Measurements from ENCODE around the gene RTKN2.

RTKN2 gene

DNA sequence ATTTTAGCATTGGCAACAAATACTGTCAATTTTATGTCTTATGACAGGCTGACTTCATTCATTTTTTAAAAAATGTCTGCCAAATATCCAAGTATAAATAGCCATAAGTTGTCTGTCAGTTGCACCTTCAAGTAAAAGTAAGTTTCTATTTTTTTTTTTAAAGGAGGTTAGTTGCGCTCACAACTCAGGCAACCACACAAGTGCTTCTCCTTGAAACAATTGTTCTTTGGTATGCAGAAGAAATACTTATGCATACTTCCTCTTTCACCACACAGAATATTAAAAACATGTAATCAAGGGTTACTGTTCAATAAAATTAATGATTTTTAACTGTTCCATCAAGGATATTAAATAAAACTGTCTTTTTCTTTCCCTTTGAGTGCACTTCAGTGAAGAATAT, 97.9 kb downstream of the RTKN2 start:
- DNase-seq: no peak

DNA sequence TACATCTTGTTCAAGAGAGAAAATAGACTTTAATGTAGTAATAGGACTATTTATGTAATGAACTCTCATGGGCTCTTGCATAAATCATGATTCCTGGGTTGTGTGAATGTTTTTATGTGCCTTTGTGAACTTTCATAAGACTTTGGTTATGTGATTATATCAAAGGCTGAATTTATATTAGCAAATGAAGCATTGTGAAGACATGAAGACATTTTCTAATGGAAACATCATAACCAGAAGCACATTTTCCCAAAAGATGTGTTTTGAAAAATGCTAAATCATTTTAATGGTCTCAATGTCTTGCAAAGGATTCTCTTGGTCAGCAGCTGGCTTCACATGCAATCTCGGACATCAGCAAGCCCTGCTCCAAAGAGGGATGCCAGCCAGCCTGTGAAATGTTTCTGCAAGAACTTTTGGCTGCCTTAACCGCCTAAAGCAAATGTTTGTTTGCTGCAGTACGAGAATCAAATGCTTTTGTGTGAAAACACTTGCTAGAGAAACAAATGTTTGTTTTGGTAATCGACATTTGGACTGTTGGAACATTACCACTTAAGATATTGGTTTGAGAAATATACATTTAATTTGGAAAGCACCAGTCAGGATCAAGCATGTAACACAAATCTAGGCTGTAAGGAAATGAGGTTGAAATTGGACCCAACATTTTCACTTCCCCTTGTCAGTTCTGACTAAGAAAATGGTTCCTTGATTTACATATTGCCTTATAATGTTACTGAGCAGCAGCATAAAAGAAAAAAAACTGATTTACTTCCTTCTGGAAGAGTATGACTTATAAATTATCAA, 102.1 kb downstream of the RTKN2 start:
- no peak for DNase-seq

DNA sequence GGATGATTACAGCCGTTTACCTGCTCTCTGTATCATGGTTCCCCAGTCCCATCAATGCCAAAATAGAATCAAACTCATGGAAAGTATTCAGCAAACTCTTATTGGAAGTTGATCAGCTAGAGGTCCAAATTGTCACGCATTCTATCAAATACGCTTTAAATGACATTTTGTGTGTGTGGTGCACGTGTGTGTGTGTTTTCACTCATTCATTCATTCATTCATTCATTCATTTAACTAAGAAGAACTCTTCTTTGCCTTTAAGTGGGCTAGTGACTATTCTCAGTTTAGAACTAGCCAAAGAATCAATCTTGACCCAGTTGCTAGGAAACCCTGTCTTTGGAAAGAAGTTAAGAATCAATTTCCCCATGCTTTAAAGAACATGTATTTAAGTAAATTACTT, 102.8 kb downstream of the RTKN2 start:
- DNase-seq: no peak

DNA sequence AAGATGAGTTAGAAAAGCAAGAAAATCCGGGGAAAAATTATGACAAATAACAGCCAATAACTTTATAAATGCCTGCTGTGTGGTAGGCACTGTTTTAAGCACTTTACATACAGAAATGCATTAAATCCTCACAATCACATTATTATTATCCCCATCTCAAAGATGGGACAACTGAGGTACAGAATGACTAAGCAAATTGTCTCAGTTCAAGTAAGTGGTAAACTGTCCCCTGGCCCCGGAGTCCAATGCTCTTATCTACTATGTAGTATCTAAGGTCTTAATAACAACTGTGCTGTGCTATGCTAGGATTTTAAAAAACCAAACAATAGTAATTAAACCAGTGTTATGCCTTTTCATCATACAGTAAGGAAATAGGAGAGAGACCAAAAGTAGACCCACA, 105.6 kb downstream of the RTKN2 start:
- no peak for DNase-seq

DNA sequence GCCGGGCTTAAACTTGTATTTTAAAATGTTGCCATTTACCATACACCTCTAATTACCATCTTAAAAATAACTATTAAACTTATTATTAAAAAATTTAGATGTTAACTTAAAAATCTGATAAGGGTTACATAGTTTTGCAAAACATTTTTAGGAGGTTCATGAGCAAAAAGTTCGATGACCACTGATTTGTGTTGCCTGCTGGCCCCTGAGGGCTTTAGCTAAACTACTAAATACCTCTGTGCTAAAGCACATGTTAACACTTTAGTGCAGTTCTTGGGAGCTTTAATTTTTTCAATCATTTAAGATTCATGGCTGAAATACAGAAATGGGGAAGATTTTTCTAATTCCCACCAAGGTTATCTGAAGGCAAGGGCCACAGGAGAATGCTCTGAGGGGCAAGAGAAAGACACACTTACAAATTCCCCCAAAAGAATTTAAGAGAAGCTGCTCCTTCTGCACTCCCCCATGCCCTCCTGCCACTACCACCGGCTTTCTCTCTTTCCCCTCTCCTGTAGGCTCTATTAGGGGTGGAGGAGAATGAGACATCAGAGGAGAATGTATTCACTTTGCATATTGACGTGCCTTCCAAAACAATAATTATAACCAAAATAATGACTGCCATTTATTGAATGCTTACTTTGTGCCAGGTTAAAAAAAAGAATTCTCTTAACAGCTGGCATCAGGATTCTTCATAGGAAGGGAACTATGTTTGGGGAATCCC, 106.2 kb downstream of the RTKN2 start:
- DNase-seq: no peak

DNA sequence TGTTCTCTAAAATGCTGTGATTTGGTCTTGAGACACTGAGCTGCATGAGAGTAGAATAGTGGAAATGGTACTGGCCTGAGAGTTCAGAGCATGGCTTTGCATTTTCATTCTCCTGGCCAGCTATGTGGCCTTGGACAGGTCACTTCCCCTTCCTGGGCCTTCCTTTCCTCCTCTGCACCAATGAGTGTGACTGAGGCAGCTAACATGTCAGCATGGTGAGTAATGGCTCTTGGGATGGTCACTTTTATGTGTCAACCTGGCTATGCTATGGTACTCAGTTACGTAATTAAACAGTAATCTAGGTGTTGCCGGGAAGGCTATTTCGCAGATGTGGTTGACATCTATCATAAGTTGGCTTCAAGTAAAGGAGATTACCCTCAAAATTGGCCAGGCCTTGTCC, 109.3 kb downstream of the RTKN2 start:
- no peak for DNase-seq

DNA sequence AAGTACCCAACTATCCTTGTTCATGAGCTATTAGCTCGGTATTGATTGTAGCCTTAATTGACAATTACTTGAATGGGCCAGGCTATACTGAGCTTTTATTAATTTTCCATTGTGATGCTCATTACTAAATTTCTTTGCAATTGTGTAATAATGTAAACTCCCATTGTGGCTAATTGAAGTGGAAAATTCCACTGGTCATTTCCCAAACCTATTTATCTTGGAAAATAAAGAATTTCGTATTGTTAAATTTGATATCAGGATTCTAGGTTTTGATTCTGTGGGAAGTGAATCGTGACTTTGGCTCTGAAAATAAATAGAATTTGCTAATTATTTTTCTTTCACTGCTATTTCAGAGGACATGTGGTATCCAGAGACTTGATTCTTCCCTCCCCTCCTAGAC, 111.0 kb downstream of the RTKN2 start:
- DNase-seq: no peak

DNA sequence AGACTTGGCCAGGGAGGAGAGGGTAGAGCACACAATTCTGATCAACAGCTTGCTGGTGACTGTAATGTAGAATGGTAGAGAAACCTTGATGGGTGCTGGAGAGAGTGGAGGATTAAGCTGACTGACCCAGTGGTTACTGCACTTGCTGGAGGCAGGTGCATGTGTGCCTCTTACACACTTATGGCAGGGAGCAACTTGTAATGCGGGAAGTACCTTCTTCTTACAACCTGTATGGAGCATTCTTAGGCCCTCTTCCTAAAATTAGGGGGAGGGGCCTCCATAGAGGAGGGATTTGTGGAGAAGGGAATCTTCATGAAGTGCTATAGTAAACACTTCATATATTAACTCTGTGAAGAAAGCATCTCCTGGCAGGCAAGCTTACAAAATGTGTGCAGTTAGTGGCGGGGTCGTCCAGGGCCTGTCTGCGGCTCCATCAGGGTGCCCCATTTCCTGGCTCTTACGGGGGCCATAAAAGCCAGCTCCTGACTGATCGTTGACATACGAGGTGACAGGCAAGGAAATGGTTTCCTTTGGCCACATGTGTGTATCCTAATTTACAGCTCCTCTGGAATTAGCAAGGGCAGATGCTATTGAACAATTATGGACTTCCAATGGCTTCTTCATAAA, 113.5 kb downstream of the RTKN2 start:
- DNase-seq: no peak

DNA sequence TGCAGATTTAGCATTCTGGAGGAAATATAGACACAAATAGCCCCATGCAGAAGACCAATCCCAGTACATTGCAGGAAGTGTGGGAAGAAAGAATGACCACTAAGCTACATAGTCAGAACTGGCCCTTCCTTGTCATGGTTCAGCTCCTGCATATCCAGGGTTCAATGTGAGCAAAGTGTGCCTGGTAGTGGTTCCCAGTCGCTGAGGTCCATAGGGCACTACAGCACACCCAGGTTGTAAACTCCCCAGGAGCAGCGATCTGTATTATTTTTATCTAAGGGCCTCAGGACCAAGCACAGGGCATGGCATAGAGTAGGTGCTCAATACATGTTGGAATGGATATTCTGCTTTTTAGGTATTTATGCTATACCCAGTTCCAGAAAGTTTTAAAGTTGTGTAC, 114.4 kb downstream of the RTKN2 start:
- DNase-seq: no peak

DNA sequence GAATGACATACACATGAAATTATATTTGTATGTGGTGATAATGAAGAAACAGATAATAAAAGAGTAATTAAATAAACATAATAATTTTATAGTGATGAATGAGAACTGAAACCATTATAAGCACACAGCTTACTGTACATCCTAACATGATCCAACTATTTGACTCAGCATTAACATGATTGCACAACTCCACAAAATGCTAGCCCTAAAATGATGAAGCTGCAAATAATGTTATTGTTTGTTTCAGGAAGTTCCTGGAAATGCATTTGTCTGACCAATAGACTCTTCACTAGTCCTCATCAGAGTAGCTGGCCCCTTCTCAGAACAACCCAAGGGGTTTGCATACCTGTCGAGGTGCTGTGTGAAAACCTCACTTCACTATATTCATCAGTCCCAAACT, 115.5 kb downstream of the RTKN2 start:
- DNase-seq: no peak

DNA sequence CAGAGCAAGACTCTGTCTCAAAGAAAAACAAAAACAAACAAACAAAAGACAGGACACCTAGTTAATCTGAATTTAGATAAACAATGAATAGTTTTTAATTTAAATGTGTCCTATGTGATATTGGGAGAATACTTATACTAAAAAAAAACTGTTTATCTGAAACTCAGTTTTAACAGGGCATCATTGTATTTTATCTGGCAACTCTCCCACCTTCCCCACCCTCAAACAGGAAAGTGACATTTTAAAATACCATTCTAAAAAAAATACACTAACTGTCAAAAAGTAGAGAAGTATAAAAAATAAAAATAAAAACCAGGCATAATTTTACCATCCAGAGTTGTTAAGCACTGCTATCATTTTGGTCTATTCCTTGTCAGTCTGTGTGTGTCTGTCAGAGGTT, 119.0 kb downstream of the RTKN2 start:
- DNase-seq: no peak

DNA sequence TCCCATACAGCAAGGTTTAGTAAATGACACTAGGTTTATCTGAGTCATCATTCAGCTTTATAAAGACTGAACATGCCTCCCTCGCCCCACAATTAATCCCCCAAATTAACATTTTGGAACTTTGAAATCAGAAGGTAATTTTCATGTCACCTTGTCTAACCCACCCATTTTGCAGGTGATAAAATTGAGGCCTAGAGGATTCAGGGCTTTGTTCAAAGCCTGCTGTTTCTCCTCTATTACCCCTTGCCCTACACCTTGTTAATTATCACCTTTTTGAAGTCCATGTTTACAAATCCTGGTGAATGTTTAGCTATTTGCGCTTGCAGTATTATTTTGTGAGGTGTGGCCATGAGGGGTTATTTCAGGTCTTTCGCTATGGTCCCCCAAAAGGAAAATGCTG, 120.5 kb downstream of the RTKN2 start:
- DNase-seq: no peak

DNA sequence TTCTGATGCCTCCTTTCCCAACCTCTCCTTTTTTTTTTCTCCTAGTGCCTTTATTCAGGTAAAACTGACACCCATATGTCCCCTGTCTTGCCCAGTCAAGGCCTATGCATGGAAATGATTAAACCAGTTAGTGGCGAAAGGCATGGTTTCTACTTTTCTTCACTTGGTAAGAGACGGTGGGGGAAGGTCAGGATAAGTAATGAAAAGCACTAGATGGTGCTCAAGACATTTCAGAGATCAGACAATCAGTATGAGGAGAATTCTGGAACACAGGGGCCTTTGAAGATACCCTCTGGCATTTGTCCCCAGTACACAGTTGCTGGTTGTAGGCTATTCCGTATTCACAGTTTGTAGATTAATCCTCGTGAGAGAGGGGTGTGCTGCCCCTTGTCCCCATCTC, 121.2 kb downstream of the RTKN2 start:
- DNase-seq: peak; percentile 4

DNA sequence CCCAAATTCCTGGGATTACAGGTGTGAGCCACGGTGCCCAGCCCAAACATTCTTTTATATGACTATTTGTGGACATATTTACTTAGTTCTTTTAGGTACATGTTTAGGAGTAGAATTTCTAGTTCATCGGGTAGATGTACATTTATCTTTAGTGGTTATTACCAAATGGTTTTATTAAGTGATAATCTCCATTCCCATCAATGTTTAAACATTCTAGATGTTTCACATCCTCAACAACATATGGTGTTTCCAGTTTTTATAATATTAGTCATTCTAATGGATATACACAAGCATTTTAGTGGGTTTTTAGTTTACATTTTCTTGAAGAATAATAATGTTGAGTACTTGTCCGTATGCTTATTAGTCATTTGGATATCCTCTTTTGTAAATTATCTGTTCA, 131.7 kb downstream of the RTKN2 start:
- DNase-seq: no peak

DNA sequence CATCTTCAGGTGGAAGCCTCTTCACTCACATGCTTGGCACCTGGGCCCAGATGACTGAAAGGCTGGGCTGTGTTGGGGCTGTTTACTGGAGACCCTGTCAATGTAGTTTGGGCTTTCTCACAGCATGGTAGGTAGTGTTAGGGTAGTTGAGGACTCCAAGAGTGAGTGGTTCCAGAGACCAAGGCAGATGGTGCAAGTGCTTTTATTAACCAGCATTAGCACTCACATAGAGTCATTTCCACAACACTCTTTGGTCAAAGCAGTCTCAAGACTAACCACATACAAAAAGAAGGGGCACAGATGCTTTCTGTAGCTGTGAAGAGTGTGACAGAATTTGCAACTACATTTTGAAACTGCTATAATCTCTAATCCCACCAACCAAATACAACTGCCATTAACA, 135.0 kb downstream of the RTKN2 start:
- DNase-seq: no peak
